Panc1 (cell line): Measurements from ENCODE around the gene WLS.

ENCODE experiments used
- POLR2AphosphoS5 ChIP-seq: IDR thresholded peaks from 2 replicates; pipeline ENCODE4 v1.6.1; 2012; ENCODE audit warnings: mild to moderate bottlenecking, low read depth, low read length, moderate library complexity
- TCF7L2 ChIP-seq: IDR thresholded peaks from 2 replicates; pipeline ENCODE4 v1.6.1; 2011; ENCODE audit warnings: mild to moderate bottlenecking, low read depth, low read length, inconsistent platforms
- TF ChIP-seq, protein P1 (sequence below), 2 experiments: IDR thresholded peaks; 2 replicates each; pipeline ENCODE4 v1.6.1; 2011 to 2012; ENCODE audit warnings: low read depth in 2 of 2, control low read depth in 1 of 2, low read length in 1 of 2, mild to moderate bottlenecking in 1 of 2, moderate library complexity in 1 of 2; ENCODE audit not compliant: insufficient read depth in 1 of 2
- TF ChIP-seq, protein P2 (sequence below): fragments of 450-650 bp; IDR thresholded peaks from 2 replicates; pipeline ENCODE4 v1.5.1; 2017; ENCODE audit warnings: mild to moderate bottlenecking

DNA sequence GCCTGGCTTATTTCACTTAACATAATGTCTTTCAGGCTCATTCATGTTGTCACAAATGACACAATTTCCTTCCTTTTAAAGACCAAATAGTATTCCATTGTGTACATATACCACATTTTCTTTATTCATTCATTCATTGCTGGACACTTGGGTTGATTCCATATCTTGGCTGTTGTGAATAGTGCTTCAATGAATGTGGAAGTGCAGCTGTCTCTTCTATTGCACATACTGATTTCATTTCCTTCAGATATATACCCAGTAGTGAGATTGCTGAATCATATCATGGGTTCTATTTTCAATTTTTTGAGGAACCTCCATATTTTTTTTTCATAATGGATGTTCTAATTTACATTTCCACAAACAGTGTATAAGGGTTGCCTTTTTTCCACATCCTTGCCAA lies 38.6 kb upstream of the WLS start:
- TF ChIP-seq POLR2AphosphoS5 = no peak
- TF ChIP-seq, protein P1, sequence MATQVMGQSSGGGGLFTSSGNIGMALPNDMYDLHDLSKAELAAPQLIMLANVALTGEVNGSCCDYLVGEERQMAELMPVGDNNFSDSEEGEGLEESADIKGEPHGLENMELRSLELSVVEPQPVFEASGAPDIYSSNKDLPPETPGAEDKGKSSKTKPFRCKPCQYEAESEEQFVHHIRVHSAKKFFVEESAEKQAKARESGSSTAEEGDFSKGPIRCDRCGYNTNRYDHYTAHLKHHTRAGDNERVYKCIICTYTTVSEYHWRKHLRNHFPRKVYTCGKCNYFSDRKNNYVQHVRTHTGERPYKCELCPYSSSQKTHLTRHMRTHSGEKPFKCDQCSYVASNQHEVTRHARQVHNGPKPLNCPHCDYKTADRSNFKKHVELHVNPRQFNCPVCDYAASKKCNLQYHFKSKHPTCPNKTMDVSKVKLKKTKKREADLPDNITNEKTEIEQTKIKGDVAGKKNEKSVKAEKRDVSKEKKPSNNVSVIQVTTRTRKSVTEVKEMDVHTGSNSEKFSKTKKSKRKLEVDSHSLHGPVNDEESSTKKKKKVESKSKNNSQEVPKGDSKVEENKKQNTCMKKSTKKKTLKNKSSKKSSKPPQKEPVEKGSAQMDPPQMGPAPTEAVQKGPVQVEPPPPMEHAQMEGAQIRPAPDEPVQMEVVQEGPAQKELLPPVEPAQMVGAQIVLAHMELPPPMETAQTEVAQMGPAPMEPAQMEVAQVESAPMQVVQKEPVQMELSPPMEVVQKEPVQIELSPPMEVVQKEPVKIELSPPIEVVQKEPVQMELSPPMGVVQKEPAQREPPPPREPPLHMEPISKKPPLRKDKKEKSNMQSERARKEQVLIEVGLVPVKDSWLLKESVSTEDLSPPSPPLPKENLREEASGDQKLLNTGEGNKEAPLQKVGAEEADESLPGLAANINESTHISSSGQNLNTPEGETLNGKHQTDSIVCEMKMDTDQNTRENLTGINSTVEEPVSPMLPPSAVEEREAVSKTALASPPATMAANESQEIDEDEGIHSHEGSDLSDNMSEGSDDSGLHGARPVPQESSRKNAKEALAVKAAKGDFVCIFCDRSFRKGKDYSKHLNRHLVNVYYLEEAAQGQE (IDR thresholded peaks at IDR 0.05; ENCODE audit: insufficient read depth in 1 of 2, low read depth in 2 of 2, low read length in 1 of 2) = no peak
- TF ChIP-seq, protein P2, sequence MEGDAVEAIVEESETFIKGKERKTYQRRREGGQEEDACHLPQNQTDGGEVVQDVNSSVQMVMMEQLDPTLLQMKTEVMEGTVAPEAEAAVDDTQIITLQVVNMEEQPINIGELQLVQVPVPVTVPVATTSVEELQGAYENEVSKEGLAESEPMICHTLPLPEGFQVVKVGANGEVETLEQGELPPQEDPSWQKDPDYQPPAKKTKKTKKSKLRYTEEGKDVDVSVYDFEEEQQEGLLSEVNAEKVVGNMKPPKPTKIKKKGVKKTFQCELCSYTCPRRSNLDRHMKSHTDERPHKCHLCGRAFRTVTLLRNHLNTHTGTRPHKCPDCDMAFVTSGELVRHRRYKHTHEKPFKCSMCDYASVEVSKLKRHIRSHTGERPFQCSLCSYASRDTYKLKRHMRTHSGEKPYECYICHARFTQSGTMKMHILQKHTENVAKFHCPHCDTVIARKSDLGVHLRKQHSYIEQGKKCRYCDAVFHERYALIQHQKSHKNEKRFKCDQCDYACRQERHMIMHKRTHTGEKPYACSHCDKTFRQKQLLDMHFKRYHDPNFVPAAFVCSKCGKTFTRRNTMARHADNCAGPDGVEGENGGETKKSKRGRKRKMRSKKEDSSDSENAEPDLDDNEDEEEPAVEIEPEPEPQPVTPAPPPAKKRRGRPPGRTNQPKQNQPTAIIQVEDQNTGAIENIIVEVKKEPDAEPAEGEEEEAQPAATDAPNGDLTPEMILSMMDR = no peak
- TF ChIP-seq TCF7L2 = no peak
